GM19455 (cell line): ENCODE results near the gene DUSP16.
"Not testable (repeated sequence)": the region's sequence is repeated elsewhere in the genome, so short reads cannot be mapped to it uniquely, and the experiment has no call there.

ENCODE experiments used
- ATAC-seq: cut with Tn5 transposase; IDR thresholded peaks from one replicate; pipeline ENCODE4 v1.9.1; 2021; ENCODE audit not compliant: unreplicated experiment

The DUSP16 gene

DNA sequence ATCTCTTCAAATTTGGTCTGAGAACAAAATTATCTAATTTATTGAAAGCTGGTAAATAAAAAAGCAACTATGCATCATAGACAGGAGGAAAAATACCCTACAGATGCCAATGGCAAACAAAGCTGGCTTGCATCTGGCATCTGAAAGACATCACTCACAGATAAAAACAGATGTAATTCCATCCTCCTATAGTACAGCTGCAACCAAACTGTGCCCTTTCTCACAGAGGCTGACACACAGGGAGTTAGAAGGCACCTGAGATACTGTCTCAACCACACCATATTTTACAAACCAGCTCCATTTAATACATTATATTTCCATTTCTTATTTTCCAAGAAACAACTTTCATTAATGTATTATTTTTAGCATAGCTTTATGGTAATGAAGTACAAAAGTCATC, 39.4 kb downstream of the DUSP16 start:
- ATAC-seq: no peak

DNA sequence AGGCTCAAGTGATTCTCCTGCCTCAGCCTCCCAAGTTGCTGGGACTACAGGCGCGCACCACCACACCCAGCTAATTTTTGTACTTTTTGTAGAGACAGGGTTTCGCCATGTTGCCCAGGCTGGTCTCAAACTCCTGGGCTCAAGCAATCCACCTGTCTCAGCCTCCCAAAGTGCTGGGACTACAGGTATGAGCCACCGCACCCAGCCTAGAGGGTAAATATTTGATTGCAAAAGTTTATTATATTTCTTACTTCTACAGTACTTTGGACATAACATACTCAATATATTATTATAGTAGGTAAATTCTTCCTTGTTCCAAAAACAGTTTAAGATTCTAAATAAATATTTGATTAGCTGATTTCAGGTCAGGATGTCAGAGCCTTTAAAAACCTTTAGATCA, 40.0 kb downstream of the DUSP16 start:
- not testable (repeated sequence) for ATAC-seq

DNA sequence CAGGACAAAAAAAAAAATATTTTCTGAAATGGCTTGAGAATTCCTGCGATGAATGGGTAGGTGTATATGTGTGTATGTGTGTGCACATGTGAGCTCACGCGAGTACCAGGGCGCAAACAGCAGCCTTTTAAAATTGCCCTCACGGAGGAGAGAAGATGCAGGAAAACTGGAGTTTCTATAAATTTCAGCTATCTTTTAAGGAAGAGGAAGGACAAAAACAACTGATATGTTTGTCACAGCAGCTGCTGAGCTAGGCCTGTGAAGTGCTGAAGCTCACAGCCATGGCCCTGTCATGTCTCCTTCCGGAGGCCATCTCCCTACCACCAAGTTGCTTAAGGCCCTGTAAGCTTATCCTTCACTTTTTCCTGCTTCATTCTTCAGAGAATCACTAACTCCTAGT, 40.8 kb downstream of the DUSP16 start:
- no peak for ATAC-seq

GRCh38 chr12:12521044-12521485, 41.6 kb downstream of the DUSP16 start:
- no peak for ATAC-seq

DNA sequence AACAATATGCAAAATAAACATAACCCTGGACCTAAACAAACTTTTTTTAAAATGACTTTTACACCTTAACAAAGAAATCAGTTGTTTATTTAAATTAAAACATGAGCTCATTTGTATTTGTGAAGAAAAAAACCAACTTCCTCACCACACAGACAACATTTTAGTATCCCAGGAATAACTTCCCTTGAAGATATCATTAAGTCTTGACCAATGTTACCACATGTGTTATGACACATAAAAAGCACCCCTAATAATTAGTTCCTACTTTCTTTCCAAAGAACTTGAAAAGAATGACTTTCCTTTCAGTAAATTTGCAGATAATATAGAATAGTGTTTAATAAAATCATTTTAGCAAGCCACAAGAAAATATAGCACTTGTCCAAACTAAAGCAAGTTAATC, 42.4 kb downstream of the DUSP16 start:
- ATAC-seq: no peak

GRCh38 chr12:12519354-12519998, 43.2 kb downstream of the DUSP16 start:
- ATAC-seq: no peak

- ATAC-seq: no peak
Measured at GRCh38 chr12:12518919-12519318, 43.7 kb downstream of the DUSP16 start.

DNA sequence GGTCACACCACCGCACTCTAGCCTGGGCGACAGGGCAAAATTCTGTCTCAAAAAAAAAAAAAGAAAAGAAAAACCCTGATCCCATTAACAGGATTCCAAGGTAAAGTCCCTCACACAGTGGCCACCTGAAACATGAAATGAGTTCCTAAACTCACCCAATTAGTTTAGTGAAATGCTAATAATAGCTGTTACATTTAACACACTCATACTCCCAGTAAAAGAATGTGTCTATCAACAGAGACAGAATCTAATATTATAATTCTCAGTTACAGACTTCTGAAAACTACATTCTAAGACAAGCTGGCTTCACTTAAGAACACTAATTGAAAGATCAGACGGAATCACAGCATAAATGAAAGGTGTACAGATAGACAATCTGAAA, 44.2 kb downstream of the DUSP16 start:
- ATAC-seq: no peak

- no peak for ATAC-seq
Measured at GRCh38 chr12:12513416-12514006, 49.2 kb downstream of the DUSP16 start.

DNA sequence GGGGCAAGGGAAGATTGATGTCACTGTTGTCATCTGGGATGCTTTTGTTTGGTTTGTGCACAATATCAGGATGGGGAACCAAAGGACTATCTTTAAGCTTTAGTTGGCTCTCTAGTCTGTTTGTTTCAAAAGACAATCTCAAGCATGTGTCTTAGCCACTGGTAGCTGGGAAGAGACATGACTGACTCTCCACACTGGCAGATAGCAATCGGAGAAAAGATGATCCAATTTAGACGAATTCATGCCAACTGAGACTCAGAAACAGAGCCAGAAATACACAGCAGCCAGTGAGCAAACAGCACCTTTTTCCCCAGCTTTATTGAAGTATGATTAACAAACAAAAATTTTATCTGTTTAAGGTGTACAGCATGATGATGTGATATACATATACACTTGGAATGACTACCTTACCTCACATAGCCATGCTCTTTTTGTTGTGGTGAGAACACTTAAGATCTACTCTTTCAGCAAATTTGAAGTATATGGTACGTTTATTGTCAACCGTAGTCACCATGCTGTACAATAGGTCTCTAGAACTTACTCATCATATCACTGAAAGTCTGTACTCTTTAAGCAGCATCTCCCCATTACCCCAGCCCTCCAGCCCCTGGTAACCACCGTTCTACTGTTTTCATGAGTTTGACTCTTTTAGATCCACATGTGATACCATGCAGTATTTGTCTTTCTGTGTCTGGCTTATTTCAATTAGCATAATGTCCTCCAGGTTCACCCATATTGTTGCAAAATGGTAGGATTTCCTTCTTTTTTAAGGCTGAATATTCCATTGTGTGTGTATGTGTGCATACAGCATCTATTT, 50.6 kb downstream of the DUSP16 start:
- no peak for ATAC-seq

- ATAC-seq: no peak
Measured at GRCh38 chr12:12511021-12511783, 51.5 kb downstream of the DUSP16 start.

DNA sequence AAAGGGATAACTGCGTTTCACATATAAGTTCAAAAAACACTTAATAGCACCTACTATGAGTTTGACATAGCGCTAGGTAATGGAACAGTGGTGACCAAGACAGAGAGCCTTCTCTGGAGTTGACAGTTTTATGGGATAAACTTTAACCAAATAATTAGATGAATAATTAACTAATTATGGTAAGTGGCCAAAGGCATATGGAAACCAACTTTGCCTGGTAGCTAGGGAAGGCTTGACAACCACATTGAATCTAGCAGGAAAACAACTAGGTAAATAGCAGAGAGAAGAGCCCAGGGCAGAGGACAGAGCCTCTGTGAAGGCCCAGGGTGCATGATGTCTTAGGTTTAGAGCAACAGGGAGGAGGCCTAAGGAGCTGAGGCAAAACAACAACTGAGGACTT, 52.1 kb downstream of the DUSP16 start:
- ATAC-seq: no peak

- ATAC-seq: no peak
Measured at GRCh38 chr12:12510141-12510540, 52.5 kb downstream of the DUSP16 start.

DNA sequence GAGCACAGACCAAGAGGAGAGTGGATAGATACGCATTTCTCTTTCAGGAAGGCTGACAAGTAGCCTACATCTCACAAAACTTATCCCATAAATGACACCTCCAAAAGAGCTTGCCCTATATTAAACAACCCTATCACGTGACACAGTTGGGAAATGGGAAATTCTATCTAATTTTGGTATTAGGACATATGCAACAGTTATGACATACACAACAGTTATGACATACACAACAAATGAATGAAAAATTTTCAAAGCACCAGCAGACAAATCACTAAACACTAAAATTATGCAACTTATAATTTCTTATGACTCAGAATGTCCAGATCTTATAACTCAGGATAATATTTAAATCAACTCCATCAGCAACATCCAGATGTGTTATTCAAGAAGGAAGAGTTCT, 54.1 kb downstream of the DUSP16 start:
- ATAC-seq: no peak

DNA sequence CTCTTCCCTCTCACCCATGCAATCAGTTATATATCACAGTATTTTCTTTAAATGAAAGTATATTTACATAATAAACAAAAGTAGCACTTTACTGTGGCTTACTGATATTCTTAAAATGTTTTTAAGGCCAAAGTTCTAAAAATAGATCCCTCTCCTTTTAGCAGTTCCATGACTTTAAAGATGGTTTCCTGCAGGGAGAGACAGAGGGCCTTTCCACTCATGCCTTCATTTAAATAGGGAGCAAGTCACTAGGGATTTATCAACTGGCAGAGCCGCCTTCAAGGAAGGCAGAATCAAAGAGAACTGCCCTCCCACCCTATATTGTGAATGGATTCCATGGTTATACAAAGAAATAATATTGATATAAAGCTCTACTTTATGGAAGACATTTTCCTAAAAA, 55.5 kb downstream of the DUSP16 start:
- no peak for ATAC-seq

- no peak for ATAC-seq
Measured at GRCh38 chr12:12506496-12506890, 56.2 kb downstream of the DUSP16 start.

- ATAC-seq: no peak
Measured at GRCh38 chr12:12505544-12506495, 56.8 kb downstream of the DUSP16 start.

- no peak for ATAC-seq
Measured at GRCh38 chr12:12503384-12504078, 59.1 kb downstream of the DUSP16 start.

- no peak for ATAC-seq
Measured at GRCh38 chr12:12502815-12503151, 59.9 kb downstream of the DUSP16 start.
